HG03378 (cell line): ENCODE measurements around the gene ZNF410.
"Not testable (repeated sequence)": the region's sequence is repeated elsewhere in the genome, so short reads cannot be mapped to it uniquely, and the experiment has no call there.

Experiments used
- ATAC-seq: cut with Tn5 transposase; IDR thresholded peaks from one replicate; pipeline ENCODE4 v1.9.1; 2021; ENCODE audit warnings: mild to moderate bottlenecking, moderate library complexity; ENCODE audit not compliant: unreplicated experiment

The ZNF410 gene, protein sequence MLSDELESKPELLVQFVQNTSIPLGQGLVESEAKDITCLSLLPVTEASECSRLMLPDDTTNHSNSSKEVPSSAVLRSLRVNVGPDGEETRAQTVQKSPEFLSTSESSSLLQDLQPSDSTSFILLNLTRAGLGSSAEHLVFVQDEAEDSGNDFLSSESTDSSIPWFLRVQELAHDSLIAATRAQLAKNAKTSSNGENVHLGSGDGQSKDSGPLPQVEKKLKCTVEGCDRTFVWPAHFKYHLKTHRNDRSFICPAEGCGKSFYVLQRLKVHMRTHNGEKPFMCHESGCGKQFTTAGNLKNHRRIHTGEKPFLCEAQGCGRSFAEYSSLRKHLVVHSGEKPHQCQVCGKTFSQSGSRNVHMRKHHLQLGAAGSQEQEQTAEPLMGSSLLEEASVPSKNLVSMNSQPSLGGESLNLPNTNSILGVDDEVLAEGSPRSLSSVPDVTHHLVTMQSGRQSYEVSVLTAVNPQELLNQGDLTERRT

DNA sequence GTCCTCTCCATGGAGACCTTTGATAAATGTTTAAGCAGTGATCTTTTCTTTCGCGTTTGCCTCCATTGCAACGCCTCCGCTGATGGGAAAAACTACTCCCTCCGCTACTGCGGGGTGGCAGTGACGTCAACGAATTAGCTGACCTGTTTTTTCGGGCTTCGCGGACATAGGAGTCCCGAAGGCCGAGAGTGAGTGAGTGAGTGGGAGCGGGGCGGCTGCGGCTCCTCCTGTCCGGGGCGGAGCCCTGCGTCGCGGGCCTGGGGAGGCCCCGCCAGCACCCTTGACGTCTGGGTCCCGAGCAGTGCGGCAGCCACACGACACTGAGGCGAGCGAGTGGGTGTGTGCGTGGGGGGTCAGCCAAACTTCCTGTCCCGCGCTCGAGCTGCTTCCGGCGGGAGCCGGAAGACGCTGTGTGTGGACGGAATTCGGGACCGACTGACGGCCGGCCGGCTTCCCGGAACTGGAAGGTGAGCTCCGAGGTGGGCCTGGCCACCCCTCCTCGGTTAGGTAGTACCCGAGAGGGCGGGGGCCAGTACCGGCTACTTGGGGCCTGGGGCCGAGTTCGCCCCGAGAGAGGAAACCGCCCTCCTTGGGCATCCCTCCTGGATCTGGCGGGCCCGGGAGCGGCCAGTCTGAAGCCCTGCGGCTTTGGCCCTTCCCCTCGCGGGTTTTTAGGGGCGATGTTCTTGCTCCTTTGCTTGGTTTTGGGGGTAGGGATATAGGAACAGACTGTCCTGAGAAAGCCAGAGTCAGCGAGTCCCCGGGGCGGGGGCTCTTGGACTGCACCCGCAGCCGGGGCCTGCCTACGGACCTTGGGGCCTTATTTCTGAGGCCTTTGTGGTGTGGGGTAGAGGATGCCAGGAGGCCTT lies at the start of gene ZNF410:
Gene ZNF410, plus strand, starts transcription at position 411 of the 869 bp plus-strand sequence. CDS start 5,317 bp downstream, outside the sequence.
- ATAC-seq, result peak; percentile 75

- ATAC-seq, result not testable (repeated sequence)
Measured at GRCh38 chr14:73838293-73839034, 48.2 kb upstream of the ZNF410 start.

GRCh38 chr14:73842201-73842600 lies 44.5 kb upstream of the ZNF410 start:
- ATAC-seq, result no peak

- ATAC-seq, result no peak
Measured at GRCh38 chr14:73842851-73843250, 43.8 kb upstream of the ZNF410 start.

DNA sequence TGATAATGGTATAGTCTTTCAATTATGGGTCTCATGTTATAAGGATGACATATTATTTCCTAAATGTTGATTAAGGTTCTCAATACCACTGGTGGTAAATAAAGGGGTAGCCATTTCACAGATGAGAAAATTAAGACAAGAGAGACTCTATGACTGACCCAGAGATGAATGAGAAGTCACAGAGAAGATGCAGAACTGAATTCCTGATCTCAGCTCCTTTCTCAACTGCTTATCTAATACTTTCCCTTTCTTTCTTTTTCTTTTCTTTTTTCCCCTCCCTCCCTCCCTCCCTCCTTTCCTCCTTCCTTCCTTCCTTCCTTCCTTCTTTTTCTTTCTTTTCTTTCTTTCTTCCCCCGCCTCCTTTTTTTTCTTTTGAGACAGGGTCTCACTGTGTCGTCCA lies 43.4 kb upstream of the ZNF410 start:
- no peak for ATAC-seq

GRCh38 chr14:73846947-73847346 lies 39.7 kb upstream of the ZNF410 start:
- no peak for ATAC-seq

DNA sequence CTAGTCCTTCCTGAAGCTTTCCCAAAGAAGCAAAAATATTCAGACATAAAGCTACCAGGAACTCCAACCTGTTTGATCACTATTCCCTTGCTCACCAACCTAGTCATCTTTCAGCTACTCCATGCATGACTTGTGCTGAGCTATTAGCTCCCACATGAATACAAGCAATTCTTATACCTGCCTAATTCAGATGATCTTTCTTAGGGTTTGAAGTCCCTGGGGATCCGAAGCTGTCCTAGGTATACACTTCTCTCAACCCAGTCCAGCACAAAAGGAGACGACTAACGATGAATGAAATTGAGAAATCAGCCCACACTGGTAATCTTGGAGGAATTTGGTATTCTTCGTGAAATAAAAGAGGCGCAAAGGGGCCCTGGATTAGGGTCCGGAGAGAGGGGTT lies 35.7 kb upstream of the ZNF410 start:
- no peak for ATAC-seq

DNA sequence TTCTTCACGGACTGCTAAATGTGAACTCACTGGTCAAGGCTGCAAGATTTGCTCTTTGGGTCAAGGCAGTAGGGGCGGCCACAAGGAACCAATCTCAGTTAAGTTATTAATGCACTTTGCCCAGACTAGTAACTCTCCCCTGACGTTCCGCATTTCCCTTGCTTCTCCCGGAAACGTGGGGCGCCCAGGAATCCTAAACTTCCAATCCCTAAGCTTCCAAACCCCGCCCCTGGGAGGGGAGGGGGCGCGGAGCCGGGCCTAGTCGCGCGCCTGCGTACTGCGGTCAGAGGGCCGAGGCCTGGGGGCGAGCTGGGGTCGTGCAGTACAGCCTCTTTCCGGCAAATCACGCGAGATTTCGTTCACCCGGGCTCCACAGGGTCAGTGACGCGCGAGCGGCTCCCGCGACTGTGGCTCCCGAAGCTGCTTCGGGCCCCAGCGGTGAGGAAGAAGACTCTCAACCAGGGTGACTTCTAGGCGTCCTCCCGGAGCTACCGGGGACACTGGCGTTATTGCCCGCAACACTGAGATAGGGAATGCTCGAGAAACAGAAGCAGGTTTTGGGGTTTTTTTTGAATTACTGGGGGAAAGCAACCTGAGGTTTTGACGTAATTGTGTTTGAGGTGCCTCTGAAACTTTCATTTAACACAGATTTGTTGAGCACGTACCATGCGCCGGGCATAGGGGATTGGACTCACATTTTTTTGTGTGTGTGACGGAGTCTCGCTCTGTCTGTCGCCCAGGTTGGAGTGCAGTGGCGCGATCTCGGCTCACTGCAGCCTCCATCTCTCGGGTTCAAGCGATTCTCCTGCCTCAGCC lies 34.9 kb upstream of the ZNF410 start, which contains the start of gene PTGR2:
Gene PTGR2, plus strand, starts transcription at position 265 of the 816 bp plus-strand sequence. CDS start 7,032 bp downstream, outside the sequence.
- peak; percentile 77 for ATAC-seq

- ATAC-seq, result no peak
Measured at GRCh38 chr14:73859145-73859544, 27.5 kb upstream of the ZNF410 start.

DNA sequence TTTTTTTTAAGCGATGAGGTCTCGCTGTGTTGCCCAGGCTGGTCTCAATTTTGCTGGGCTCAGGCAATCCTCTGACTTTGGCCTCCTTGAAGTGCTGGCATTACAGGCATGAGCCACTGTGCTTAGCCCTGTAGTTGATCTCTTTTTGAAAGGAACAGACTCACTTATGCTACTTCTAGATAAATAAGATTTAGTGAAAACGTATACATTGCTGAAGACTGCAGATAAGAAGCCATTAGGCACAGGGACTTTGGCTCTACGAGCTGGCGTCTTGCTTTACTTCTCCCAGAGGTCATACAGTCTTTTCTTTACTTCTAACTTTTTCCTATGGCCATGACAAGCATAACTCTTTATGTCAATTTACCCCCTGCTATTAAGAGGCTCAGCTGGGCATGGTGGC lies 25.6 kb upstream of the ZNF410 start:
- no peak for ATAC-seq

DNA sequence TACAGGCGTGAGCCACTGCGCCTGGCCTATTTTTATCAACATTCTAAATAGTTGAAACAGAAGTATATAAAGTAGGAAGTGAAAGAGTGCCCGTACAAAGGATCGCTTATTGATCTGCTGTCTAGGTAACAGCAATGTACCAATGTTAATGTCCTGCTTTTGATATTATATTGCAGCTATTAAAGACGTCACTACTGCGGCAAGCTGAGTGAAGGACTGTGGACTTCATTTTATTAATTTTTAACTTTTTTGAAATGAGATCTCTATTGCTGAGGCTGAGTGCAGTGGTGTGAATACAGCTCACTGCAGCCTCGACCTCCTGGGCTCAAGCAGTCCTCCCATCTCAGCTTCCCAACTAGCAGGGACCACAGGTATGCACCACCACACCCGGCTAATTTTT lies 24.2 kb upstream of the ZNF410 start:
- ATAC-seq, result no peak

DNA sequence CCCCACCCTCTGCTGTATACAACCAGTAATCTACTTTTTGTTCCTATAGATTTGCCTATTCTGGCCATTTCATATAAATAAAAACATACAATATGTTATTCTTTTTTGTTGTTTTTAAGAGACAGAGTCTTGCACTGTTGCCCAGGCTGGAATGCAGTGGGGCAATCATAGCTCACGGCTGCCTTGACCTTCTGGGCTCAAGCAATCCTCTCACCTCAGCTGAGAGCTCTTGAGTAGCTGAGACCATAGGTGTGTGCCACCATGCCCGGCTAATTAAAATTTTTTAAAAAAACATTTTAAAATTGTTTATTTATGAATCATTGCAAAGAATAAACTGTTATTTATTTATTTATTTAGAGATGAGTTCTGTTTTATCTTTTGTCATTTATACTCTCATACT lies 23.4 kb upstream of the ZNF410 start:
- no peak for ATAC-seq

- no peak for ATAC-seq
Measured at GRCh38 chr14:73865534-73866113, 21.0 kb upstream of the ZNF410 start.

- not testable (repeated sequence) for ATAC-seq
Measured at GRCh38 chr14:73869754-73870153, 16.9 kb upstream of the ZNF410 start.

- ATAC-seq, result no peak
Measured at GRCh38 chr14:73870525-73871235, 16.0 kb upstream of the ZNF410 start.

- no peak for ATAC-seq
Measured at GRCh38 chr14:73873660-73874059, 13.0 kb upstream of the ZNF410 start.

DNA sequence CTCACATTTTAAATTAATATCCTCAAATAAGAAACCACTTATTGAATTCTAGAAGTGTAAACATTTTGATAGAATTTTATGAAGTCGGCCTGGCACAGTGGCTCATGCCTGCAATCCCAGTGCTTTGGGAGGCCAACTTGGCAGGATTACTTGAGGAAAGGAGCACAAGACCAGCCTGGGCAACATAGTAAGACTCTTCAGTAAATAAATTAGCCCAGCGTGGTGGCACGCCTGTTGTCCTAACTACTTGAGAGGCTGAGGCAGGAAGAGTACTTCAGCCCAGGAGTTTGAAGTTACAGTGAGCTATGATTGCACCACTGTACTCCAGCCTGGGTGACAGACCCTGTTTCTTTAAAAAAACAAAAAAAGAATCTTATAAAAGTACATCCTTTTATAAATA lies 8.9 kb upstream of the ZNF410 start:
- ATAC-seq, result no peak

DNA sequence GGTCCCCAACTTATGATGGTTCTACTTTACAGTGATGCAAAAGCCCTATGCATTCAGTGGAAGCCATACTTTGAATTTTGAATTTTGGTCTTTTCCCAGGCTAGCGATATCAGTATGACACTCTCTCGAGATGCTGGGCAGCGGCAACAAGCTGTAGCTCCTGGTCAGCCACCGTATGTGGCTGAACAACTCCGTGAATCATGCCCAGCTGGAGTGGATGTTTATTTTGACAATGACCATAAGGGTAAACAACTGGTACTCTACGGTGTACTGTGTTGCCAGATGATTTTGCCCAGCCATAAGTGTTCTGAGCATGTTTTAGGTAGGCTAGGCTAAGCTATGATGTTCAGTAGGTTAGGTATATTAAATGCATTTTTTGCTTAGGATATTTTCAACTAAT lies 8.2 kb upstream of the ZNF410 start:
- no peak for ATAC-seq

DNA sequence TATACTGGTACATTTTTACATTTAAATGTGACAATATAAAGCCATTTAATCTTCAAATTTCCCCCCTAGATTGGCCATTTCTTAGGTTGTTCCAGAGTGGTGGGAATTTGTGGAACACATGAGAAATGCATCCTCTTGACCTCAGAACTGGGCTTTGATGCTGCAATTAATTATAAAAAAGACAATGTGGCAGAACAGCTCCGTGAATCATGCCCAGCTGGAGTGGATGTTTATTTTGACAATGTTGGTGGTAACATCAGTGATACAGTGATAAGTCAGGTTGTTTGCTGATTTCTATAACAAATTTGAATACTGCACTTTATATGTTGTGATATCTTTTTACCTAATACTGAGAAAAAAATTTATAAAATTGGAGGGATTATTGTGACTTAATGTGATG lies 7.6 kb upstream of the ZNF410 start:
- no peak for ATAC-seq
